OCI-LY7 (cell line): ENCODE results near the gene ZNF385D. TPM values are rescaled to one million over a fixed set of nuclear protein-coding genes. Genes with fewer than 3 reads are reported as not detected.

Source experiments
- BruUV-seq: library from RNA; stranded (reverse); fragments of 400-500 nt; replicated peaks from 2 replicates; lab custom pipeline; 2021; lab: Mats Ljungman, UMichigan
- CTCF ChIA-PET: fragments of 300-600 bp; sonication (Branson Sonifier 250); formaldehyde crosslinking; loops from one replicate; lab custom pipeline; 2022; ENCODE audit warnings: antibody characterized with exemption; ENCODE audit not compliant: unreplicated experiment; lab: Charles Lee
- POLR2A ChIA-PET: fragments of 300-600 bp; sonication (Branson Sonifier 250); formaldehyde crosslinking; loops from one replicate; lab custom pipeline; 2022; ENCODE audit warnings: antibody characterized with exemption; lab: Charles Lee
- DNase-seq: peaks from one replicate; pipeline ENCODE4 v3.0.0-alpha.2; 2015; ENCODE audit warnings: low spot score
- H2AFZ ChIP-seq: fragments of 200-600 bp; sonication (generic), shearing (Covaris generic); 2 replicates; pipeline ENCODE4 v1.6.1; 2014; ENCODE audit warnings: mild to moderate bottlenecking, antibody characterized with exemption, low read length, moderate library complexity
- H3K27ac ChIP-seq: fragments of 200-600 bp; sonication (generic); 2 replicates; pipeline ENCODE4 v1.5.1; 2014; ENCODE audit warnings: mixed run types, low read depth, mild to moderate bottlenecking, moderate library complexity, low read length, inconsistent platforms; ENCODE audit not compliant: poor library complexity, severe bottlenecking
- H3K36me3 ChIP-seq: fragments of 200-600 bp; sonication (generic); 2 replicates; pipeline ENCODE4 v1.6.1; 2014; ENCODE audit warnings: mild to moderate bottlenecking, antibody characterized with exemption, low read length, moderate library complexity, mixed read lengths; ENCODE audit not compliant: insufficient read depth
- H3K4me1 ChIP-seq: fragments of 200-600 bp; sonication (generic); 2 replicates; pipeline ENCODE4 v1.5.1; 2014; ENCODE audit warnings: mild to moderate bottlenecking, low read length; ENCODE audit not compliant: insufficient read depth, poor library complexity, severe bottlenecking
- H3K4me2 ChIP-seq: fragments of 200-600 bp; sonication (generic); 2 replicates; pipeline ENCODE4 v1.6.1; 2014; ENCODE audit warnings: mild to moderate bottlenecking, low read length
- H3K4me3 ChIP-seq: fragments of 200-600 bp; sonication (generic); 2 replicates; pipeline ENCODE4 v1.5.1; 2014; ENCODE audit warnings: mild to moderate bottlenecking, low read depth, low read length; ENCODE audit not compliant: poor library complexity, severe bottlenecking
- H3K79me2 ChIP-seq: fragments of 200-600 bp; sonication (generic); 2 replicates; pipeline ENCODE4 v1.6.1; 2016; ENCODE audit warnings: low read depth, mild to moderate bottlenecking, low read length, moderate library complexity, mixed read lengths; ENCODE audit not compliant: insufficient read depth
- H3K9me2 ChIP-seq: fragments of 200-600 bp; sonication (generic); 2 replicates; pipeline ENCODE4 v1.6.1; 2016; ENCODE audit warnings: mild to moderate bottlenecking, low read length, mixed read lengths; ENCODE audit not compliant: insufficient read depth
- H3K9me3 ChIP-seq: fragments of 200-600 bp; sonication (generic); 2 replicates; pipeline ENCODE4 v1.6.1; 2014; ENCODE audit warnings: mild to moderate bottlenecking, mixed run types, low read length, mixed read lengths
- H4K20me1 ChIP-seq: fragments of 200-600 bp; sonication (generic); 2 replicates; pipeline ENCODE4 v1.6.1; 2014; ENCODE audit warnings: mild to moderate bottlenecking, antibody characterized with exemption, low read length, moderate library complexity, mixed read lengths; ENCODE audit not compliant: insufficient read depth
- CTCF ChIP-seq: fragments of 200-600 bp; sonication (generic); conservative IDR thresholded peaks from 2 replicates; pipeline ENCODE4 v1.5.1; 2014; ENCODE audit warnings: mild to moderate bottlenecking, antibody characterized with exemption, low read length, moderate library complexity, mixed read lengths
- EZH2phosphoT487 ChIP-seq: fragments of 200-600 bp; sonication (generic); IDR thresholded peaks from 2 replicates; pipeline ENCODE4 v1.6.1; 2018; ENCODE audit warnings: low read depth, borderline replicate concordance, mild to moderate bottlenecking, mixed run types, antibody characterized with exemption, low read length, moderate library complexity, mixed read lengths
- intact Hi-C: fragments of 100-400 bp; cut with micrococcal nuclease; formaldehyde crosslinking; loops from one replicate; pipeline ENCODE4 v1.10.0; 2022; ENCODE audit not compliant: unreplicated experiment
- total RNA-seq, 2 experiments: library from RNA; depleted of rRNA in 1 of 2; stranded (reverse); fragments of >200 nt in 1 of 2; shearing (Covaris generic) in 1 of 2; gene quantifications; 2 replicates each; pipeline ENCODE4 v1.2.3, GENCODE V29; 2014 to 2022

ZNF385D gene
- total RNA-seq, 2 experiments from 2014 or later = 0.13 TPM; not detected in 1

- POLR2A ChIA-PET = interaction anchor here (0.6 kb wide), 1 partner anchor 38 kb away, joined by 3 read pairs; no protein-coding TSS in a partner anchor
These were observed 16.3 kb downstream of the ZNF385D start for GRCh38 chr3:21734746-21735145.

DNA sequence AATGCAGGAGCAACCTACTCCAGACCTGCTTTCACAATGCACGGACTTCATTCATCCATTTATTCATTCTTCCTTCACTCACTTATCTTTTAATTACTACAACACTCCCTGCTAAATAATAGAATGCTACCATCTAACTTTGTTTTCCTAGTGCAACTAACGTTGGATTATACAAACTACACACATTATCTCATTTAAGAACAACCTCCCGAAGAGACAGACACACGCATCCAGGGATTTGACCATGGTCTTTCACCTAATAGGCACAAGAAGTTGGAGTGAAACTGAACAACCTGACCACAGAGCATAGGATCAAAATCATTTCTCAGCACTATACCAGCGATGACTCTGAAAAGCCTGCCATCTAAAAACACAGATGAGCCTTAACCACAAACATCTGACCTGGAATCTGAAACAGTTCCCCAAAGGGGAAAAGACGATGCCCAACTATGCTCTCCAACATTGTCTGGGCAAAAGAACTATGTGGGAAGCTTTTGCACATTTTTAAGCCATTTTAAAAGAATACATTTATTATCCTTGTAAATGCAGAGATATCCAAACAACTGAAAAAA is 21.0 kb downstream of the ZNF385D start:
- POLR2A ChIA-PET = no interaction called here
- H3K9me2 ChIP-seq = no peaks in the 10 kb centered on the region; the same call in 1 of the 2 replicates

More at GRCh38 chr3:21734746-21735145, 16.3 kb downstream of the ZNF385D start:
- H2AFZ ChIP-seq = no peak overlapping the region
- no peak overlapping the region for H3K27ac ChIP-seq
- H3K4me2 ChIP-seq = no peak overlapping the region
- H3K9me3 ChIP-seq = no peaks in the 10 kb centered on the region
- no peaks in the 10 kb centered on the region for H3K79me2 ChIP-seq
- no peaks in the 10 kb centered on the region; the same call in 1 of the 2 replicates for H3K9me2 ChIP-seq
- no peak for TF ChIP-seq EZH2phosphoT487
- H3K4me1 ChIP-seq = no peaks in the 10 kb centered on the region
- H4K20me1 ChIP-seq = no peaks in the 10 kb centered on the region
- no peaks in the 10 kb centered on the region for H3K36me3 ChIP-seq
- DNase-seq = no peak
- no TSS peak for BruUV-seq
- no peak overlapping the region for H3K4me3 ChIP-seq
- intact Hi-C loops = no loop called here
- CTCF ChIA-PET = no interaction called here

GRCh38 chr3:21729331-21729730 is 21.7 kb downstream of the ZNF385D start:
- ChIA-PET POLR2A (no interaction called here), CTCF (no interaction called here)
- Histone ChIP-seq H4K20me1 (no peaks in the 10 kb centered on the region), H3K27ac (no peak overlapping the region), H3K9me3 (no peaks in the 10 kb centered on the region), H3K4me3 (no peak overlapping the region), H3K79me2 (no peaks in the 10 kb centered on the region), H3K36me3 (no peaks in the 10 kb centered on the region), H2AFZ (no peak overlapping the region), H3K4me1 (no peaks in the 10 kb centered on the region), H3K9me2 (no peaks in the 10 kb centered on the region; the same call in 1 of the 2 replicates), H3K4me2 (no peak overlapping the region)
- intact Hi-C loops = no loop called here
- no TSS peak for BruUV-seq
- no peak for DNase-seq
- TF ChIP-seq CTCF = no peak
- TF ChIP-seq EZH2phosphoT487 = no peak

More for the DNA sequence above, 21.0 kb downstream of the ZNF385D start:
- Histone ChIP-seq H3K4me1 (no peaks in the 10 kb centered on the region), H4K20me1 (no peaks in the 10 kb centered on the region), H3K79me2 (no peaks in the 10 kb centered on the region), H3K27ac (no peak overlapping the region), H3K4me2 (no peak overlapping the region), H3K9me3 (no peaks in the 10 kb centered on the region), H3K36me3 (no peaks in the 10 kb centered on the region), H3K4me3 (no peak overlapping the region), H2AFZ (no peak overlapping the region)
- DNase-seq = no peak
- no TSS peak for BruUV-seq
- TF ChIP-seq CTCF (no peak), EZH2phosphoT487 (no peak)
- intact Hi-C loops = no loop called here
- CTCF ChIA-PET = no interaction called here
